ENCODE data around the gene FAU. TPM values are rescaled to one million over a fixed set of nuclear protein-coding genes. Genes with fewer than 3 reads are reported as not detected.

FAU gene
- total and polyA plus RNA-seq, 2 donors, result 177 to 1,282 TPM

- Histone ChIP-seq H3K36me3 (ENCODE audit: insufficient read depth) (peaks cover 4% of the 10 kb centered on the region), H3K4me3 (ENCODE audit: low read depth, low read length) (peak within 1 kb of the TSS; percentile 26), H3K27ac (ENCODE audit: low read depth) (no peak within 1 kb of the TSS), H3K4me1 (ENCODE audit: insufficient read depth) (no peaks in the 10 kb centered on the region)
- WGBS, result under 1% methylated on average over 64 of the region's 64 CpGs
- peak; percentile 82 for DNase-seq (ENCODE audit: extremely low spot score)
Measured at GRCh38 chr11:65111744-65112545, 10.0 kb downstream of the FAU start, which contains the start of gene TM7SF2. Gene TM7SF2 (plus strand): TSS chr11:65111872. CDS start chr11:65112016, 144 bp downstream.

GRCh38 chr11:65111159-65111743 is 10.7 kb downstream of the FAU start:
- no peak for DNase-seq (ENCODE audit: extremely low spot score)
- no peaks in the 10 kb centered on the region for H3K4me1 ChIP-seq (ENCODE audit: insufficient read depth)
- H3K4me3 ChIP-seq (ENCODE audit: low read depth, low read length), result no peak overlapping the region
- peaks cover 4% of the 10 kb centered on the region for H3K36me3 ChIP-seq (ENCODE audit: insufficient read depth)
- WGBS, result 63% methylated on average over 31 of the region's 31 CpGs
- H3K27ac ChIP-seq (ENCODE audit: low read depth), result no peak overlapping the region

- no peak for DNase-seq (ENCODE audit: extremely low spot score)
- WGBS, result 11% methylated on average over 18 of the region's 18 CpGs
- no peak overlapping the region for H3K4me3 ChIP-seq (ENCODE audit: low read depth, low read length)
- no peak overlapping the region for H3K27ac ChIP-seq (ENCODE audit: low read depth)
- peaks cover 7% of the 10 kb centered on the region for H3K36me3 ChIP-seq (ENCODE audit: insufficient read depth)
- no peaks in the 10 kb centered on the region for H3K4me1 ChIP-seq (ENCODE audit: insufficient read depth)
Measured at GRCh38 chr11:65110354-65110861, 11.5 kb downstream of the FAU start.

GRCh38 chr11:65109231-65110198 is 12.4 kb downstream of the FAU start:
- H3K27ac ChIP-seq (ENCODE audit: low read depth), result no peak overlapping the region
- H3K4me3 ChIP-seq (ENCODE audit: low read depth, low read length), result no peak overlapping the region
- no peaks in the 10 kb centered on the region for H3K4me1 ChIP-seq (ENCODE audit: insufficient read depth)
- peaks cover 7% of the 10 kb centered on the region for H3K36me3 ChIP-seq (ENCODE audit: insufficient read depth)
- WGBS, result 90% methylated on average over 36 of the region's 36 CpGs
- no peak for DNase-seq (ENCODE audit: extremely low spot score)

- WGBS, result 94% methylated on average over 38 of the region's 38 CpGs
- Histone ChIP-seq H3K27ac (ENCODE audit: low read depth) (no peak overlapping the region), H3K36me3 (ENCODE audit: insufficient read depth) (peaks cover 7% of the 10 kb centered on the region), H3K4me3 (ENCODE audit: low read depth, low read length) (no peak overlapping the region), H3K4me1 (ENCODE audit: insufficient read depth) (no peaks in the 10 kb centered on the region)
- DNase-seq (ENCODE audit: extremely low spot score), result no peak
Measured at GRCh38 chr11:65108469-65109123, 13.3 kb downstream of the FAU start.

- Histone ChIP-seq H3K4me1 (ENCODE audit: insufficient read depth) (no peaks in the 10 kb centered on the region), H3K4me3 (ENCODE audit: low read depth, low read length) (no peak overlapping the region), H3K27ac (ENCODE audit: low read depth) (no peak overlapping the region), H3K36me3 (ENCODE audit: insufficient read depth) (peaks cover 7% of the 10 kb centered on the region)
- 94% methylated on average over 52 of the region's 52 CpGs for WGBS
- DNase-seq (ENCODE audit: extremely low spot score), result no peak
Measured at GRCh38 chr11:65107751-65108468, 14.0 kb downstream of the FAU start.

GRCh38 chr11:65107078-65107477 is 14.9 kb downstream of the FAU start:
- Histone ChIP-seq H3K4me3 (ENCODE audit: low read depth, low read length) (no peak overlapping the region), H3K36me3 (ENCODE audit: insufficient read depth) (peaks cover 7% of the 10 kb centered on the region)
- 93% methylated on average over 15 of the region's 15 CpGs for WGBS

GRCh38 chr11:65104628-65105027 is 17.3 kb downstream of the FAU start:
- 67% methylated on average over 4 of the region's 4 CpGs for WGBS

More at GRCh38 chr11:65107078-65107477, 14.9 kb downstream of the FAU start:
- no peak overlapping the region for H3K27ac ChIP-seq (ENCODE audit: low read depth)
- H3K4me1 ChIP-seq (ENCODE audit: insufficient read depth), result no peaks in the 10 kb centered on the region
- DNase-seq (ENCODE audit: extremely low spot score), result no peak

GRCh38 chr11:65103476-65103875 is 18.5 kb downstream of the FAU start:
- no peaks in the 10 kb centered on the region for H3K4me1 ChIP-seq (ENCODE audit: insufficient read depth)
- DNase-seq (ENCODE audit: extremely low spot score), result no peak
- no peak overlapping the region for H3K27ac ChIP-seq (ENCODE audit: low read depth)
- no peak overlapping the region for H3K4me3 ChIP-seq (ENCODE audit: low read depth, low read length)
- H3K36me3 ChIP-seq (ENCODE audit: insufficient read depth), result peaks cover 6% of the 10 kb centered on the region

More at GRCh38 chr11:65104628-65105027, 17.3 kb downstream of the FAU start:
- no peak overlapping the region for H3K27ac ChIP-seq (ENCODE audit: low read depth)
- no peaks in the 10 kb centered on the region for H3K4me1 ChIP-seq (ENCODE audit: insufficient read depth)
- no peak for DNase-seq (ENCODE audit: extremely low spot score)
- H3K36me3 ChIP-seq (ENCODE audit: insufficient read depth), result peaks cover 7% of the 10 kb centered on the region
- H3K4me3 ChIP-seq (ENCODE audit: low read depth, low read length), result no peak overlapping the region

GRCh38 chr11:65102142-65103095 is 19.5 kb downstream of the FAU start:
- Histone ChIP-seq H3K36me3 (ENCODE audit: insufficient read depth) (peaks cover 3% of the 10 kb centered on the region), H3K27ac (ENCODE audit: low read depth) (no peak overlapping the region), H3K4me1 (ENCODE audit: insufficient read depth) (no peaks in the 10 kb centered on the region), H3K4me3 (ENCODE audit: low read depth, low read length) (no peak overlapping the region)
- no peak for DNase-seq (ENCODE audit: extremely low spot score)
- WGBS, result 81% methylated on average over 8 of the region's 8 CpGs

GRCh38 chr11:65100674-65101350 is 21.1 kb downstream of the FAU start:
- WGBS, result 89% methylated on average over 6 of the region's 6 CpGs
- H3K36me3 ChIP-seq (ENCODE audit: insufficient read depth), result peaks cover 3% of the 10 kb centered on the region
- H3K4me1 ChIP-seq (ENCODE audit: insufficient read depth), result no peaks in the 10 kb centered on the region
- no peak for DNase-seq (ENCODE audit: extremely low spot score)
- no peak overlapping the region for H3K27ac ChIP-seq (ENCODE audit: low read depth)
- no peak overlapping the region for H3K4me3 ChIP-seq (ENCODE audit: low read depth, low read length)
